Measurements from ENCODE around the gene PARVB. TPM values are rescaled to one million over a fixed set of nuclear protein-coding genes. Genes with fewer than 3 reads are reported as not detected.

The PARVB gene
- total and polyA plus RNA-seq, 9 donors: 12.3 to 62.9 (median 39.1) TPM

DNA sequence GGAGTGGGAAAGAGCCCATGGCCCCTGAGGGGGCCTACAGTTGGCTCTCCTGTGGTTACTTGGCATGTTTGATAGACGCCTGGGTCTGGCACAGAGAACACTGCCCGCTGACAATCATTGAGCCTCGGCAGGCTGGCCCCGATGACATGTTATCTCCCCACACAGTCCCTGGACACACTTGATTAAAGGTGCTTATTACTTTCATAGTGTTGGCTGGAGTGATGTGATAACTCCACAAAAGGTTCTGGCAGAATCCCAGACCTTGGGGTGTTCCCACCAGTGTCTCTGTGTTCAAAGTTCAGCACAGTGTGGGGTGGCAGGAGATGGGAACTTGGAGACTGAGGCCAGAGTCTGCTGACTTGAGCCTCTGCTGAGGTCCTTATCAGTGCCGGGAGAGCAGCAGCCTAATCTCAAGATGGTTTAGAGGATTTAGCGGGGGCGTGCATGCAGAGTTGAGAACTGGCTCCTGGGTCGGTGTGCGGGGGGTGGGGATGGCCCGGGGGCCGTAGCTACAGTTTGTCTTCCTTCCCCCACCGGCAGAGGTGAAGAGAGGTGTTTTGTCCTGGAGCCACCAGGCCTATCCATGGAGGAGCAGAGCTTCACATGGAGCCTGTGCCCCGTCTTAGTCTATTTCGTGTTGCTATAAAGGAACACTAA is 22.5 kb downstream of the PARVB start:
- Histone ChIP-seq H3K27ac (no peak overlapping the region), H3K4me1 (ENCODE audit: insufficient read depth) (peaks cover 12% of the 10 kb centered on the region), H3K4me3 (no peak overlapping the region), H3K36me3 (no peaks in the 10 kb centered on the region), H3K27me3 (no peaks in the 10 kb centered on the region), H3K9me3 (no peaks in the 10 kb centered on the region)
- WGBS, 3 donors: 59 to 64% (median 63%) methylated on average over 14 of the region's 14 CpGs
- intact Hi-C loops (cut with DNase I): no loop called here
- TF ChIP-seq, protein P1, sequence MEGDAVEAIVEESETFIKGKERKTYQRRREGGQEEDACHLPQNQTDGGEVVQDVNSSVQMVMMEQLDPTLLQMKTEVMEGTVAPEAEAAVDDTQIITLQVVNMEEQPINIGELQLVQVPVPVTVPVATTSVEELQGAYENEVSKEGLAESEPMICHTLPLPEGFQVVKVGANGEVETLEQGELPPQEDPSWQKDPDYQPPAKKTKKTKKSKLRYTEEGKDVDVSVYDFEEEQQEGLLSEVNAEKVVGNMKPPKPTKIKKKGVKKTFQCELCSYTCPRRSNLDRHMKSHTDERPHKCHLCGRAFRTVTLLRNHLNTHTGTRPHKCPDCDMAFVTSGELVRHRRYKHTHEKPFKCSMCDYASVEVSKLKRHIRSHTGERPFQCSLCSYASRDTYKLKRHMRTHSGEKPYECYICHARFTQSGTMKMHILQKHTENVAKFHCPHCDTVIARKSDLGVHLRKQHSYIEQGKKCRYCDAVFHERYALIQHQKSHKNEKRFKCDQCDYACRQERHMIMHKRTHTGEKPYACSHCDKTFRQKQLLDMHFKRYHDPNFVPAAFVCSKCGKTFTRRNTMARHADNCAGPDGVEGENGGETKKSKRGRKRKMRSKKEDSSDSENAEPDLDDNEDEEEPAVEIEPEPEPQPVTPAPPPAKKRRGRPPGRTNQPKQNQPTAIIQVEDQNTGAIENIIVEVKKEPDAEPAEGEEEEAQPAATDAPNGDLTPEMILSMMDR (IDR thresholded peaks at IDR 0.05): no peak
- TF ChIP-seq EP300 (IDR thresholded peaks at IDR 0.05) (no peak), POLR2A (IDR thresholded peaks at IDR 0.05) (no peak)
- DNase-seq: no peak

DNA sequence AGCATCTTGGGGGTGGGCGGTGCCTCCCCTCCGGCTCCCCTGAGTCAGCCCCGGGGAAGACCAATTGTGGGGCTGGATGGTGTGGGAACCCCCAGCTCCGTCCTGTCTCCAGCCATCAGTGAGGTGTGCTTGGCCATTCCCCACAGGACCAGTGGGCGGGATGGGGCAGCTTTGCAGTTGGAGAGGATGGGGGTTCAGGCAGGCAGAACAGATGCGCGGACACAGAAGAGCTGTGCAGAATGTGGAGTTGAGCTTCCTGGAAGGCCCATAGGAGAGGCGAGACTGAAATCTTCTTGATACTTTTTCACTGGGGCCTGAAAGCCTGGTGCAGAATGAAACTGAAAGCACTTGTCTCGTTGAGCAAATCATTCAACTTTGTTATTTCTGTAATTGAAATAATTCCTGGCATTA is 23.8 kb downstream of the PARVB start:
- Histone ChIP-seq H3K27ac (no peak overlapping the region), H3K27me3 (no peaks in the 10 kb centered on the region), H3K4me1 (ENCODE audit: insufficient read depth) (peaks cover 7% of the 10 kb centered on the region), H3K4me3 (no peak overlapping the region), H3K9me3 (no peaks in the 10 kb centered on the region), H3K36me3 (no peaks in the 10 kb centered on the region)
- TF ChIP-seq POLR2A (IDR thresholded peaks at IDR 0.05) (no peak), EP300 (IDR thresholded peaks at IDR 0.05) (no peak)
- TF ChIP-seq, protein P1 (IDR thresholded peaks at IDR 0.05): no peak
- WGBS, 3 donors: 90 to 91% (median 91%) methylated on average over 9 of the region's 9 CpGs
- DNase-seq: no peak
- intact Hi-C loops (cut with DNase I): no loop called here

DNA sequence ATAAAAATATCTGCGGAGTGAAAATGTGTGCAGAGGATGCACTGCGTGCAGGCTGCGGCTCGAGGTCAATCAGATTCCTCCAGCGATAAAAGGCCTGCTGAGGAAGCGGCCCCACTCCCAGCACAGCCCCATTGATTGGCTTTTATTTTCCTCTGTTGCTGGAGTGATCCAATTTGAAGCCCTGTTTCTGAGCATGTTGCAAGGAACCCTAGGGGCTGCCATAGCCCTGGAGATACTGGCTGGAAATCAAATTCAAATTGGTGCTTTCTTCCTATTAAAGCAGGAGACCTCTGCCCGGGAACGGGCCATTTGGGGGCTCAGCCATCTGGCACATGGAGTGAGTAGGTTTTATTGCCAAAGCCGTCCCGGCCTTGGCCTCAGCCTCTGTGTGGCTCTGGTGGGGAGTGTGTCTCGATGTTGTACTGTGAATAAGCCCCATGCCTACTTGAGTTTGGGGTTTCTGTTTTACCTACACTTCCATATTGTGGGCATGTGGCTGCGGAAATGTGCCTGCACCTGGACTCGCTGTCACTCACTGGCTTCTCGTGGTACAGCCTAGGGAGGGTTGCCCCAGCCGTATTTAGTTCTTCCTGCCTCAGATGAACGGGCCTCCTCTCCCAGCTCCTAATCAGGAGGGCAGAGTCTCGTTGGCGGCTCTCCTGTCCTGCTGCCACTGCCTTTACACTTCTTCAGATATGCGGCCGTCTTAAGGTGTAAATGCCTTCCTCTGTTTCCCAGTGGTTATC is 25.6 kb downstream of the PARVB start:
- peak; percentile 50 to 81 (median 56) for DNase-seq
- H3K27me3 ChIP-seq: no peaks in the 10 kb centered on the region
- H3K9me3 ChIP-seq: no peaks in the 10 kb centered on the region
- no peaks in the 10 kb centered on the region for H3K36me3 ChIP-seq
- intact Hi-C loops (cut with DNase I): loop anchor here in 1 of 4 donors (2.0 kb wide), 1 partner anchor 75 kb away; no protein-coding TSS in a partner anchor
- H3K4me1 ChIP-seq (ENCODE audit: insufficient read depth): peaks cover 7% of the 10 kb centered on the region
- no peak overlapping the region for H3K4me3 ChIP-seq
- TF ChIP-seq, protein P1 (IDR thresholded peaks at IDR 0.05): no peak
- no peak for TF ChIP-seq POLR2A (IDR thresholded peaks at IDR 0.05)
- no peak for TF ChIP-seq EP300 (IDR thresholded peaks at IDR 0.05)
- 46 to 52% (median 48%) methylated on average over 20 of the region's 20 CpGs for WGBS, 3 donors
- H3K27ac ChIP-seq: no peak overlapping the region

- no peak for DNase-seq
- intact Hi-C loops (cut with DNase I): loop anchor here in 1 of 4 donors (2.0 kb wide), 1 partner anchor 74 kb away; no protein-coding TSS in a partner anchor
- H3K27me3 ChIP-seq: no peaks in the 10 kb centered on the region
- no peaks in the 10 kb centered on the region for H3K36me3 ChIP-seq
- H3K4me1 ChIP-seq (ENCODE audit: insufficient read depth): peaks cover 7% of the 10 kb centered on the region
- no peaks in the 10 kb centered on the region for H3K9me3 ChIP-seq
- H3K27ac ChIP-seq: no peak overlapping the region
- 82 to 86% (median 83%) methylated on average over 13 of the region's 13 CpGs for WGBS, 3 donors
- TF ChIP-seq EP300 (IDR thresholded peaks at IDR 0.05): no peak
- no peak for TF ChIP-seq POLR2A (IDR thresholded peaks at IDR 0.05)
- TF ChIP-seq, protein P1 (IDR thresholded peaks at IDR 0.05): no peak
- no peak overlapping the region for H3K4me3 ChIP-seq
Measured at GRCh38 chr22:44050766-44051355, 26.8 kb downstream of the PARVB start.
